Tibial nerve (tissue), 3 donors: ENCODE results near the gene QRFP.

Experiments
- POLR2A ChIP-seq, 2 donors: fragments of 450-650 bp; IDR thresholded peaks; one replicate each; pipeline ENCODE4 v1.6.1; 2017; ENCODE audit warnings: antibody characterized with exemption in 2 of 2, mild to moderate bottlenecking in 2 of 2, moderate library complexity in 2 of 2
- TF ChIP-seq, protein P1 (sequence below), 5 experiments: fragments of 200-600 bp in 3 of 5; fragments of 450-650 bp in 2 of 5; sonication (generic) in 3 of 5; IDR thresholded peaks; one replicate each; pipeline ENCODE4 v1.5.1; 2016 to 2019; ENCODE audit warnings: antibody characterized with exemption in 5 of 5, mild to moderate bottlenecking in 3 of 5, moderate library complexity in 2 of 5

DNA sequence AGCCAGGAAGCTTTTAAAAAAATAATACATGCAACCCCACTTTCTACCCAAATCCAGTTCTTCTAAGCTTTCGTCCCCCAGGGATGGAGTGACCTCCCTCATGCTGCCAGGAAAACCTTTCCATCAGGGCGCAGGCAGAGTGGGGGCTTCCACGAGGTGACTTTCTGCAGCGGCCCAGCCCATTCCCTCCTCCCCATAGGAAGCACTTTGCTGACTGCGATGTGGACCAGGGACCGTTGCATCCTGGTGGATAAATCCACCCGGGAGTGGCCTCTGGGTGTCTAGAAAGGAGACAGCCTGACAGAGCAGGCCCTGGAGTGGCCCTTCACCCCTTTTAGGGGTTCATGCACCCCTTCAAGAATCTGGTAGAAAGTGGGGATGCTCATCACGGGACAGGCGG lies 1.6 kb downstream of the QRFP start:
- no peak for TF ChIP-seq POLR2A (IDR thresholded peaks at IDR 0.05)
- TF ChIP-seq, protein P1, sequence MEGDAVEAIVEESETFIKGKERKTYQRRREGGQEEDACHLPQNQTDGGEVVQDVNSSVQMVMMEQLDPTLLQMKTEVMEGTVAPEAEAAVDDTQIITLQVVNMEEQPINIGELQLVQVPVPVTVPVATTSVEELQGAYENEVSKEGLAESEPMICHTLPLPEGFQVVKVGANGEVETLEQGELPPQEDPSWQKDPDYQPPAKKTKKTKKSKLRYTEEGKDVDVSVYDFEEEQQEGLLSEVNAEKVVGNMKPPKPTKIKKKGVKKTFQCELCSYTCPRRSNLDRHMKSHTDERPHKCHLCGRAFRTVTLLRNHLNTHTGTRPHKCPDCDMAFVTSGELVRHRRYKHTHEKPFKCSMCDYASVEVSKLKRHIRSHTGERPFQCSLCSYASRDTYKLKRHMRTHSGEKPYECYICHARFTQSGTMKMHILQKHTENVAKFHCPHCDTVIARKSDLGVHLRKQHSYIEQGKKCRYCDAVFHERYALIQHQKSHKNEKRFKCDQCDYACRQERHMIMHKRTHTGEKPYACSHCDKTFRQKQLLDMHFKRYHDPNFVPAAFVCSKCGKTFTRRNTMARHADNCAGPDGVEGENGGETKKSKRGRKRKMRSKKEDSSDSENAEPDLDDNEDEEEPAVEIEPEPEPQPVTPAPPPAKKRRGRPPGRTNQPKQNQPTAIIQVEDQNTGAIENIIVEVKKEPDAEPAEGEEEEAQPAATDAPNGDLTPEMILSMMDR (IDR thresholded peaks at IDR 0.05): no peak
